HEK293T (cell line): Measurements from ENCODE around the gene ACBD6.

Source experiments
- ARNT ChIP-seq: fragments of 450-650 bp; IDR thresholded peaks from 2 replicates; pipeline ENCODE4 v1.6.1; 2017; ENCODE audit warnings: mild to moderate bottlenecking
- BHLHE40 ChIP-seq: fragments of 450-650 bp; IDR thresholded peaks from 2 replicates; pipeline ENCODE4 v1.6.1; 2016; ENCODE audit warnings: mild to moderate bottlenecking, moderate library complexity, borderline replicate concordance
- CTBP1 ChIP-seq: fragments of 450-650 bp; IDR thresholded peaks from 2 replicates; pipeline ENCODE4 v1.6.1; 2016; ENCODE audit warnings: borderline replicate concordance
- FOXA1 ChIP-seq: fragments of 450-650 bp; IDR thresholded peaks from 2 replicates; pipeline ENCODE4 v1.6.1; 2016; ENCODE audit warnings: mild to moderate bottlenecking
- FOXK2 ChIP-seq: fragments of 450-650 bp; IDR thresholded peaks from 2 replicates; pipeline ENCODE4 v1.6.1; 2016; ENCODE audit warnings: mild to moderate bottlenecking
- FOXM1 ChIP-seq: fragments of 450-650 bp; IDR thresholded peaks from 2 replicates; pipeline ENCODE4 v1.6.1; 2017; ENCODE audit warnings: mild to moderate bottlenecking, borderline replicate concordance
- SUZ12 ChIP-seq: fragments of 450-650 bp; IDR thresholded peaks from 2 replicates; pipeline ENCODE4 v1.6.1; 2016; ENCODE audit warnings: mild to moderate bottlenecking
- TARDBP ChIP-seq: fragments of 450-650 bp; IDR thresholded peaks from 2 replicates; pipeline ENCODE4 v1.6.1; 2016
- ZNF384 ChIP-seq: fragments of 450-650 bp; IDR thresholded peaks from 2 replicates; pipeline ENCODE4 v1.6.1; 2016
- TF ChIP-seq, protein P1 (sequence below): fragments of 450-650 bp; IDR thresholded peaks from 2 replicates; pipeline ENCODE4 v1.6.1; 2016

DNA sequence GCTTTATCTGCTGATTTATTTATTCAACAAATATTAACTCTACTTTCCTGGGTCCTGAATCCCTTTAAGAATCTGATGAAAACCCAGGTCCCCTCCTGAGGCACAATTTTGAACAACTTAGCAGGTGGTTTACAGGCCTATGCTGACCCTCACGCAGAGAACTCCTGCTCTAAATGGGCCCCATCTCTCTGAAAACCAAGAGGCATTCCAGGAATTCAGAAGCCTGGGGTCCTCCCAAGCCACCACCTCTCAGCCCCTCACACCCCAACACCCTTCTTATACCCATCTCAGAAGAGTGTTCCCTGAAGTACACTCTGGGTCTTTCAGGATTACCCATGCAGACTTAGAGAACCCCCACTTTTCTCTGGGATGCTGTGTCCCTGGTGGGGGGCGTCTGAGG, 237.8 kb downstream of the ACBD6 start:
- TF ChIP-seq FOXA1 (no peak), FOXM1 (no peak), SUZ12 (no peak), ZNF384 (no peak), TARDBP (no peak), CTBP1 (no peak), BHLHE40 (no peak), FOXK2 (no peak), ARNT (no peak)
- TF ChIP-seq, protein P1, sequence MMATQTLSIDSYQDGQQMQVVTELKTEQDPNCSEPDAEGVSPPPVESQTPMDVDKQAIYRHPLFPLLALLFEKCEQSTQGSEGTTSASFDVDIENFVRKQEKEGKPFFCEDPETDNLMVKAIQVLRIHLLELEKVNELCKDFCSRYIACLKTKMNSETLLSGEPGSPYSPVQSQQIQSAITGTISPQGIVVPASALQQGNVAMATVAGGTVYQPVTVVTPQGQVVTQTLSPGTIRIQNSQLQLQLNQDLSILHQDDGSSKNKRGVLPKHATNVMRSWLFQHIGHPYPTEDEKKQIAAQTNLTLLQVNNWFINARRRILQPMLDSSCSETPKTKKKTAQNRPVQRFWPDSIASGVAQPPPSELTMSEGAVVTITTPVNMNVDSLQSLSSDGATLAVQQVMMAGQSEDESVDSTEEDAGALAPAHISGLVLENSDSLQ = no peak
